Fibroblast of villous mesenchyme (primary cell): ENCODE measurements around the gene HRC. TPM values are rescaled to one million over a fixed set of nuclear protein-coding genes. Genes with fewer than 3 reads are reported as not detected.

ENCODE experiments used
- DNase-seq: peaks from one replicate; pipeline ENCODE4 v3.0.0-alpha.2; 2010; ENCODE audit warnings: low read depth
- H3K4me3 ChIP-seq: 2 replicates; pipeline ENCODE4 v1.5.1; 2011; ENCODE audit warnings: low read depth, mild to moderate bottlenecking, low read length
- total RNA-seq: library from RNA; depleted of rRNA; stranded (reverse); fragments of >200 nt; gene quantifications from 2 replicates; pipeline ENCODE4 v1.2.3, GENCODE V29; 2012
- TF ChIP-seq, protein P1 (sequence below): IDR thresholded peaks from 2 replicates; pipeline ENCODE4 v1.5.1; 2012; ENCODE audit warnings: low read depth, mild to moderate bottlenecking, low read length; ENCODE audit not compliant: insufficient read depth

HRC gene
- total RNA-seq, 1 donor: under 0.01 TPM

GRCh38 chr19:49118565-49119410 is 36.4 kb downstream of the HRC start, which contains the start of gene C19orf73:
C19orf73 (minus strand) TSS chr19:49119143; CDS start chr19:49119022, 121 bp downstream.
- peak; percentile 94 for DNase-seq
- TF ChIP-seq, protein P1, sequence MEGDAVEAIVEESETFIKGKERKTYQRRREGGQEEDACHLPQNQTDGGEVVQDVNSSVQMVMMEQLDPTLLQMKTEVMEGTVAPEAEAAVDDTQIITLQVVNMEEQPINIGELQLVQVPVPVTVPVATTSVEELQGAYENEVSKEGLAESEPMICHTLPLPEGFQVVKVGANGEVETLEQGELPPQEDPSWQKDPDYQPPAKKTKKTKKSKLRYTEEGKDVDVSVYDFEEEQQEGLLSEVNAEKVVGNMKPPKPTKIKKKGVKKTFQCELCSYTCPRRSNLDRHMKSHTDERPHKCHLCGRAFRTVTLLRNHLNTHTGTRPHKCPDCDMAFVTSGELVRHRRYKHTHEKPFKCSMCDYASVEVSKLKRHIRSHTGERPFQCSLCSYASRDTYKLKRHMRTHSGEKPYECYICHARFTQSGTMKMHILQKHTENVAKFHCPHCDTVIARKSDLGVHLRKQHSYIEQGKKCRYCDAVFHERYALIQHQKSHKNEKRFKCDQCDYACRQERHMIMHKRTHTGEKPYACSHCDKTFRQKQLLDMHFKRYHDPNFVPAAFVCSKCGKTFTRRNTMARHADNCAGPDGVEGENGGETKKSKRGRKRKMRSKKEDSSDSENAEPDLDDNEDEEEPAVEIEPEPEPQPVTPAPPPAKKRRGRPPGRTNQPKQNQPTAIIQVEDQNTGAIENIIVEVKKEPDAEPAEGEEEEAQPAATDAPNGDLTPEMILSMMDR: no peak

GRCh38 chr19:49117677-49118564 is 37.3 kb downstream of the HRC start:
- TF ChIP-seq, protein P1: no peak
- DNase-seq: no peak
- H3K4me3 ChIP-seq: peak overlapping the region; percentile 68

More at GRCh38 chr19:49118565-49119410, 36.4 kb downstream of the HRC start, which contains the start of gene C19orf73:
- H3K4me3 ChIP-seq: peak within 1 kb of the TSS; percentile 68

GRCh38 chr19:49116544-49116943 is 38.7 kb downstream of the HRC start:
- TF ChIP-seq, protein P1: no peak
- H3K4me3 ChIP-seq: no peak overlapping the region
- DNase-seq: no peak

GRCh38 chr19:49114630-49115363 is 40.4 kb downstream of the HRC start:
- peak; percentile 52 for DNase-seq
- peak overlapping the region; percentile 79 for H3K4me3 ChIP-seq
- TF ChIP-seq, protein P1: no peak

GRCh38 chr19:49113762-49114629 is 41.2 kb downstream of the HRC start, which contains the start of gene LIN7B:
LIN7B (plus strand) TSS chr19:49114370; CDS start chr19:49114405, 35 bp downstream.
- TF ChIP-seq, protein P1: peak; percentile 31
- H3K4me3 ChIP-seq: peak within 1 kb of the TSS; percentile 79
- DNase-seq: peak; percentile 58
